Right ventricle myocardium inferior (tissue), 1 donor: ENCODE results near the gene XKRX. TPM values are rescaled to one million over a fixed set of nuclear protein-coding genes. Genes with fewer than 3 reads are reported as not detected.

Experiments used
- ATAC-seq: fragments of 200-7000 bp; cut with Tn5 transposase; one replicate; pipeline ENCODE4 v1.9.1; 2020; ENCODE audit warnings: mild to moderate bottlenecking, moderate library complexity
- DNase-seq: peaks from one replicate; pipeline ENCODE4 v3.0.0; 2021; ENCODE audit errors: missing footprints
- intact Hi-C: fragments of 100-400 bp; cut with DNase I; formaldehyde crosslinking; loops from one replicate; pipeline ENCODE4 v1.11.0; 2022
- total RNA-seq: library from RNA; stranded (reverse); fragmentation: NEBNext Ultra II Directional; extraction: Animal tissue kit (Norgen Biotek cat#: 25700); gene quantifications from one replicate; pipeline ENCODE4 v1.2.1, GENCODE V29; 2021
- donor health status: DM: no; HTN: yes; CAD: no; lungs with severe emphysema.

XKRX gene
- total RNA-seq, 1 donor from 2014 or later = not detected

- ATAC-seq = no peak
- no peak for DNase-seq
- intact Hi-C loops = no loop called here
These were observed 23.1 kb downstream of the XKRX start for GRCh38 chrX:100905620-100906019.

DNA sequence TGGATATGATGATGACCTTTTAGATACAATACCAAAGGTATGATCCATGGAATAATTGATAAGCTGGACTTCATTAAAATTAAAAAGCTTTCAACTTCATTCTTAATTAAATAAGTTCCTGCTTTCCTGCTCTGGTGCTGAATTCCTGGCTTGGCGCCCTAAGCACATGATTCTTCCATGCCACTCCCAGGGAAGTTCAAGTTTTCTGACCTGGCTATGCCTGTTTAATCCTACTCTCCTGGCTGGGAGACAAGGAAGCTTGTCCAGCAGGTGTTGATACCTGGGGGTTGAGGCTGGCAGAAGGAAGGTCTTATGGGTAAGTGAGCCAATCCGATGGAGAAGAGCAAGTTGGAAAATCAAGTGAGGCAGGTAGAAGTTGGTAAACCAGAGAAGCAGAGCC lies 24.3 kb downstream of the XKRX start:
- no peak for DNase-seq
- intact Hi-C loops = no loop called here
- ATAC-seq = no peak

DNA sequence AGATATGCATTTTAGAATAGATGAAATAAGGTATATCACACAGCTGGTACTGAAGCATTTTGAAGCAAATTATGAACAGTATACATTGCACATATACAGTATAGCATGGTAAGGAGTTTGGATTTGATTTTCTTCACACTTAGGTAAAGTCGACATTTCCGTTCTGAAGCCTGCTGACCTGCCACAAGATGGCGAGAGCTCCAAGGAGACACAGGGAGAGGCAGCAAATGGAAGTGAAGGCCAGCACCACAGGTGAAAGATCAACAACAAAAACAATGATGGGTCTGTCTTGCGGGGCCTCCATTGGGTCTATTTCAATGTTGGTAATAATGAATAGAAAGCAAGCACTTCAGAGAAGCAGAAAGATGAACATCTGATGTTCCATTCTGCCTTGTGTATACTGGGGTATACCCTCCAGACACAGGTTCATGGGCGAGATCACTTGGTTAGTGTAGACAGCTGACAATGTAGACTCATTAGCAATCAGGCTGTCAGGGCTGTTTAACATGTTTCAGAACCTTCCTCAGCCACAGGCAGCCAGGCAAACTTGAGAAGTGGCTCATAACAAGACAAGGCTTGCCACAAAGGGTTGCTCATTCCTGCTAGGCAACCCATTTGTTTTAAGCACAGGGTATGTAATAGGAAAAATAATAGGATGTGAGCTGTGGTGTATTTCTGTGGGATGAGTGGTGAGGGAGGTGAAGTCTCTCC lies 33.2 kb downstream of the XKRX start:
- no peak for DNase-seq
- no peak for ATAC-seq
- intact Hi-C loops = loop anchor here (2.0 kb wide), 1 partner anchor 311 kb away; no protein-coding TSS in a partner anchor

DNA sequence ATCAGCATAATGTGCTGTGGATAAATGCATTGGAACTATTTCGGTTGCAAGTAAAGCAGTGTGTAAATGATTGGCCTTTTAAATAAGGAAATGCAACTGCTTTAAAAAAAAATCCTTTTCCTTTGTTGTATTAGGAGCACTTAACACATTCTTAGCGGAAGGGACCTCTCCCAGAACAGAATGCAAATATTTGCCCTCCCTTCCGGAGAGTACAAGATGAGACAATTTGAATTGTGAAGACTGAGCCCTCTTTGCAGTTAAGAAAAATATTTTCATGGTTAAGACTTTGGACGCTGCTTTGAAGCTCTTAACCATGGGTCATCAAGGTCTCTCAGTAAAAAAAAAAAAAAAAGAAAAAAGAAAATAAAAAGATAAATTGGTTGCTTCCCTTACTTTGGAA lies 45.1 kb downstream of the XKRX start:
- intact Hi-C loops = no loop called here
- ATAC-seq = no peak
- no peak for DNase-seq

DNA sequence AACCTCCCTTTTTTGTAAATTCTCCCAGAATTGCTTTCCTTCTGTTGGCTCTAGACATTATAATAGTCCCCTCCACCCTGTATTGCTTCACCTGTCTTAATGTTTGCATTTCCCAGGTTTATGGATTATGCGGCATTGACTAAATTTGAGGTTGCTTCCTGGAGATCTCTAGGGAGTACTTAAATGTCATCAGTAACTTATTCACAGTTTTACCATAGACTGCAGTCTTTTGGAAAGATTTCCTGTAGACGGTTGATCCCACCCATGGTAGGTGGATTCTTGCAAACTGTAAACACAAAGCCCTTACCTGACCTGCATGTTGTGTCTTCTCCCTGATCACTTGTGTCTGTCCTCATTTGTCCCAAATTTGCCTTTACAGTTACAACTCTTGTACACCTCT lies 48.3 kb downstream of the XKRX start:
- intact Hi-C loops = no loop called here
- ATAC-seq = no peak
- no peak for DNase-seq

- ATAC-seq (no peak), DNase-seq (no peak)
- intact Hi-C loops = no loop called here
These were observed 54.4 kb downstream of the XKRX start, which contains the start of gene NOX1 for GRCh38 chrX:100874325-100874724. TSS of gene NOX1 (minus strand) at chrX:100874359. CDS start at chrX:100874139, 220 bp downstream.

GRCh38 chrX:100871594-100872560 lies 56.8 kb downstream of the XKRX start:
- intact Hi-C loops = no loop called here
- ATAC-seq (no peak), DNase-seq (no peak)

DNA sequence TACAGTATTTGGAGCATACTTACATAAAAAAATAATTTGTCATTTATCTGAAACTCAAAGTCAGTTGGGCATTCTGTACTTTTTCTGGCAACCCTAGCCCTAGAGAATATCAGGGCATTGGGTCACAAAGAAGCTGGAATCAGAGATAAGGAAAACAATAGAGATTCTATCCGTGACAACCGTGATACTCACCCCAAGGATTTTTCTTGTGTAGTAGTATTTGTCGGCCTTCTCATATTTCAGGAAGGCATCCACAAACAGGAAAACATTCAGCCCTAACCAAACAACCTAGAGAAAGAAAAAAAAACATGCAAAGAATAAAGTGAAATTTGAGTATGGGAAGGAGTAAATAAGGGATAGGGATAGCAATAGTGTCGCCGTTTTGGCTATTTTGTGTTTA lies 58.2 kb downstream of the XKRX start:
- intact Hi-C loops = no loop called here
- DNase-seq (no peak), ATAC-seq (no peak)

- ATAC-seq (no peak), DNase-seq (no peak)
- intact Hi-C loops = no loop called here
These were observed 60.4 kb downstream of the XKRX start for GRCh38 chrX:100868273-100868672.

GRCh38 chrX:100864657-100865391 lies 63.9 kb downstream of the XKRX start:
- intact Hi-C loops = no loop called here
- DNase-seq (no peak), ATAC-seq (no peak)

Other genes with a start within 250 kb of the XKRX start
- 2.2 TPM for gene SYTL4, start 196.8 kb downstream of the XKRX start, total RNA-seq
- 6.6 TPM for gene CSTF2, start 108.5 kb downstream of the XKRX start, total RNA-seq
- gene NOX1, start 54.6 kb downstream of the XKRX start, total RNA-seq = not detected
- gene ARL13A, start 40.8 kb upstream of the XKRX start, total RNA-seq = not detected
- gene TRMT2B, start 123.2 kb upstream of the XKRX start, total RNA-seq = 16.0 TPM
- 0.16 TPM for gene TMEM35A, start 150.0 kb upstream of the XKRX start, total RNA-seq
- 0.73 TPM for gene CENPI, start 169.3 kb upstream of the XKRX start, total RNA-seq